HG02870 (cell line): ENCODE measurements around the gene TGFBI.

Experiments
- ATAC-seq: cut with Tn5 transposase; IDR thresholded peaks from one replicate; pipeline ENCODE4 v1.9.1; 2021; ENCODE audit warnings: mild to moderate bottlenecking, moderate library complexity; ENCODE audit not compliant: unreplicated experiment

TGFBI gene

DNA sequence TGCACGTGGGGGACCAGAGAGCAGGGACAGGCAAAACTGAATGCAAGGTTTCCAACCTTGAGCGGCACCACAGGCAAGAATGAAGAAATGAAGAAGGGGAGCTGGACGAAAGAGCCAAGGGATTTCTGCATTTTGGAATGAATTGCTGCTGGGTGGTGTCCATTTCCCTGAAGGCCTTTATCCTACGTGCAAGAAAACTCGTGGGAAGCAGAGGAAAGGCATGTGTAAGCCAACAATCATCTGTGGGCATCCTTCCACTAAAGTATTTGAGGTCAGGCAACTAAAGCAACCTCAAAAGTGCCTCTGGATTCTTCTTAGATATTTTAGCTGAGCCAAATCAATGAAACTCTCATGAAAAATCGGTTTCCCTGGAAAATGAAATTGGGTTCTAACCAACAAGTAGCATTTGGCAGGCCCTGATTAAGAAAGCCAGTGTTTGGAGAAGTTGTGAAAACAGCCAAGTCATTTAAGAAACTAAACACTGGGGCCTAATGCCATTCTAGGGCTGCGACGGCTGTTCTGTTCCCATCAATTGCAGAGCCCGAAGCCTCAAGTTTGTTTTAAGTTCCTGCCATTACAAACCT is 4.7 kb upstream of the TGFBI start:
- ATAC-seq, result no peak

GRCh38 chr5:136025900-136026299 is 2.9 kb upstream of the TGFBI start:
- ATAC-seq, result no peak

- no peak for ATAC-seq
Observed at GRCh38 chr5:136026636-136027035, 2.2 kb upstream of the TGFBI start.

- no peak for ATAC-seq
Observed at GRCh38 chr5:136027311-136027710, 1.5 kb upstream of the TGFBI start.

DNA sequence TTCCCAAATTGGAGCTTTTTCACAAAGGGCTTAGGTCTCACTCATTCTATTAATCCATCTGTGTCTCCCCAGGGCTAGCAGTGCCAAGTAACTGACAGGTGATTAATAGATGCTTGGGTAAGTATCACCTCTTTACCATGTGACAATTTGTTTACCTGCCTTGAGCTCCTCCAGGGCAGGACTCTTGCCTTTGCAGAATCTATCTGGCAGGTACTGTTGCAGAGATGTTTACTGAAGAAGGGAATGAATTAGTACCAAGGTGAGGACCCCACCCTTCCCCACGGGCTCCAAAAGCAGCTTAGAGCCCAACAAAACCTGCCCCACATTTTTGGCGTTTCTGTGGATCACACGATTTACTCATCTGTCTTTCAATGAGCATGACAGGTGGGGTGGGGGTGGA is 698 bp upstream of the TGFBI start:
- no peak for ATAC-seq

DNA sequence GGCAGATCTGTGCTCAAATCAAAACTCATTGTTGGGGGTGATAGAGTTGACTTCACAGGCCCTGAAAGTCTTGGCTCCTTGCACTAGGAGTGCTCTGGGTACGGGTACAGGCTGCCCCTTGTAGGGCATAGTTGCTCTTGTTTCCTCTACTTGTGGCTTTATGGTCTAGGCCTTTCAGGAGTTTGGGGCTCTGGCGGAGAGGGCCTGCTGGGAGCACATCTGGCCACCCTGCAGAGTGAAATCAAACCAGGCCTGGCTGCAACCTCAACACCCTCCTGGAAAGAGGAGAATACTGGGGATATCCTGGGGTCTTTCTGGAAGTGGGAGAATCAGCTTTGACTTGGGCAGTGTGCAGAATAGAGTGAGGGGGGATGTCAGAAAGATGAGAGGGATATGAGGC is 1.5 kb downstream of the TGFBI start:
- no peak for ATAC-seq

GRCh38 chr5:136030956-136031611 is 2.3 kb downstream of the TGFBI start:
- ATAC-seq, result peak; percentile 96

GRCh38 chr5:136031711-136032110 is 2.9 kb downstream of the TGFBI start:
- ATAC-seq, result no peak

GRCh38 chr5:136032564-136032963 is 3.8 kb downstream of the TGFBI start:
- ATAC-seq, result no peak

- ATAC-seq, result no peak
Observed at GRCh38 chr5:136033234-136033633, 4.4 kb downstream of the TGFBI start.

GRCh38 chr5:136033848-136034247 is 5.1 kb downstream of the TGFBI start:
- ATAC-seq, result no peak

DNA sequence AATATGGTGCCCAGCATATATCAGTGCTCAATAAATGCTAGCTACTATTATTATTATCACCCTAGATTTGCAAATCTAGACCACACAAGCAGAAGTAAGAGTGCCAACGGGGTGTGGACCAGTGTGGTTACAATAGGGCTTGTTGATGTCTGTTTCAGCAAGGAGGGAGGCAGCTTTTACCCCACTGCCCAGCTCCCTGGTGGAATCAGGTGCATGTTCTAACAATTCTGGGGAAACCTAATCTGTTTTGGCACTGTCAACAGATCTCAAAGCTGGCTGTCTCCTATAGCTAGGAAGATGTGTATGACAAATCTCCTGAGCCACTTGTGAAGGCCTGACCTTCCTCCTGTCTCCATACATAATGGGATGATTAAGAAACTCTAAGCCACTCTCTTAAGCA is 5.7 kb downstream of the TGFBI start:
- ATAC-seq, result no peak

- no peak for ATAC-seq
Observed at GRCh38 chr5:136034984-136035383, 6.2 kb downstream of the TGFBI start.

GRCh38 chr5:136035837-136036236 is 7.0 kb downstream of the TGFBI start:
- no peak for ATAC-seq

- ATAC-seq, result no peak
Observed at GRCh38 chr5:136036293-136036911, 7.6 kb downstream of the TGFBI start.

- peak; percentile 33 for ATAC-seq
Observed at GRCh38 chr5:136037001-136037705, 8.4 kb downstream of the TGFBI start.

DNA sequence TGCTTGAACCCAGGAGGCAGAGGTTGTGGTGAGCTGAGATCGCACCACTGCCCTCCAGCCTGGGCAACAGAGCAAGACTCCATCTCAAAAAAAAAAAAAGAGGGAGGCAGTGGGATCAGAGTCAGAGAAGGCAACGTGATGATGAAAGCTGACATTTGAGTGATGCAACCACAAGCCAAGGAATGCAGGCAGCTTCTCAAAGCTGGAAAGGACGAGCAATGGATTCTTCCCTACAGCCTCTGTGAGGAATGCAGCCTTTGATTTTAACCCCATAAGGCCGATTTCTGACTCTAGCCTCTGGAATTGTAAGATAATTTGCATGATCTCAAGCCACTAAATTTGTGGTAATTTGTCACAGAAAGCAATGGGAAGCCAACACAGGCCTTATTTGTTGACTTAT is 9.8 kb downstream of the TGFBI start:
- no peak for ATAC-seq

- no peak for ATAC-seq
Observed at GRCh38 chr5:136039202-136039601, 10.4 kb downstream of the TGFBI start.

DNA sequence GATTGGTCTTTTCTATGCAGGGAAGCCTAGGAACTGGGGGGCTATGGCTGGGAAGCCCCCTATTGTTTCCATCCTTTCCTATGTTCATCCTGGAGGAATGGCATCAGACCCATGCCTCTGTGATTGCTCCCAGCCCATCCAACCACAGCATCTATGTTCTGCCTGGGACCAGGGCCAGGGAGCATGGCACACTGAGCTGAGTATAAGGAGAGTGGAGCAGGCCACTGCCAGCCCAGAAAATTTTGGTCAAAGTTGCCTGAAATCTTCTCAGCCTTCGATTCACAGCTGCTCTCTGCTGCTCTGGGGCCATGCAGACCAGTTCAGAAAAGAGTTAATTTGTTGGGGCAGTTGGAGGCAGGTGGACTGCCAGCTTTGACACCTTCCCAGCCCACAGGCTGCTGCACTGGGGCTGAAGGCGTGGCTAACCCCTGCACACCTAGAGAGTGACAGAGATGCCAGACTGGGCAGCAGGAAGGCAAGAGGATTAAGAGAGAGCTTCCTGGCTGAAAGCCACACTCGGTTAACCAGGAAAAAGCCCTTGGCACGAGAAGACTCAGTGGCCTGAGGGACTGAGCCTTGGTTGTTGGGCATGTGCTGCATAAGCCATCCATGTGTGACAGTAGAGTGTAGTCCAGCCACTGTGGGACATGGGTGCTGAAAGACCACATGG is 12.1 kb downstream of the TGFBI start:
- ATAC-seq, result no peak

GRCh38 chr5:136042156-136042555 is 13.4 kb downstream of the TGFBI start:
- no peak for ATAC-seq

- ATAC-seq, result no peak
Observed at GRCh38 chr5:136042665-136043121, 13.9 kb downstream of the TGFBI start.
